T-helper 1 cell treated with Interleukin-12 subunit alpha and Interleukin-12 subunit beta and Interleukin-4 antibody, amounts not matched to agents 30 ng/mL and 1 ng/mL, for 36 hours (primary cell): ENCODE results near the gene MTF2. TPM values are rescaled to one million over a fixed set of nuclear protein-coding genes. Genes with fewer than 3 reads are reported as not detected.

Experiments
- intact Hi-C: fragments of 100-400 bp; cut with micrococcal nuclease; formaldehyde crosslinking; loops from one replicate; pipeline ENCODE4 v1.15.1; 2024
- total RNA-seq: library from RNA; stranded (reverse); gene quantifications from 2 replicates; pipeline ENCODE4 v1.2.3, GENCODE V29; 2022

The MTF2 gene
- total RNA-seq, 1 donor from 2014 or later: 64.7 TPM

DNA sequence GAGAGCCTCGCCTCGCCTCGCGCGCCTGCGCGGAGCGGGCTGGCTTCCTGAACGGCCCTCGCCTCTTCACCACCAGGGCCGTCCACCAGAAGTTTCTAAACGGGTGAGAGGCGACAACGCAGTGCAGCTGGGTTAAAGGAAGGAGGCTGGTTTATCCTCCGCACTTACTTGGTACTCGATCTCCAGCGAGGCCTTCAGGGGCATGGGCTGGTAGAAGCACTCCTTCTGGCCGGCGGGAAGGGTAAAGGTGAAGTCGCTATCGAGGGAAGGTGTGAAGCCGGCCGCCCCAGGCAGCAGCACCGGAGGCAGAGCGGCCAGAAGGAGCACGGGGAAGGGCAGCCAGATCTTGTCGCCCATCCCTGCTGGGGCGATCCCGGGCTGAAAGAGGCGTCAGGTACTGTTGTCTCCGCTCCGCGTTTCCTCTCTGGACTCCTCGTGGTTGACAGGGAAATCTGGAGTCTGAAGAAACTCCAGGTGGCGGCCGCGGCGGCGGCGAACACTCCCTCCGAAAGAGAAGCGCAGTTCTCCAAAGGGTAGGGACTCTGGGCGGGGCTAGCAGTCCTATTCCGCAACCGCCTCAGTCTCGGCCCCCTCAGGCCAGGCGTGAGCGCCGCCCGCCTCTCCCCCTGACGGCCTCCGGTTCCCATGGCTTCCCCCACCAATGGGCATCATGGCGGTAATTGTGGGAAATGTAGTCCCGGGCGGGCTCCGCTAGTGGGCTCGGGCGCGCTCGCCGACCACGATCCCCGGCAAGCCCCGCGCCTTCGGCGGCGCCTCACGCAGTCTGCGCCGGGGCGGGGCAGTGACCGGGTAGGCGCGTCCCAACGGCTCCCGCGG, 101.0 kb downstream of the MTF2 start, which contains the start of gene TMED5:
TMED5 (minus strand) TSS at position 528 of the 837 bp plus-strand sequence; CDS start at position 357, 171 bp downstream.
- intact Hi-C loops: loop anchor here (1.0 to 10.0 kb wide), 13 partner anchors 9 to 1239 kb away; partner anchors contain the start of genes ABCD3, DNTTIP2, DR1 and GFI1

- intact Hi-C loops: loop anchor here (1.0 to 10.0 kb wide), 14 partner anchors 26 to 1681 kb away; partner anchors contain the start of genes ABCD3, CDC7, DNTTIP2 and DR1
Measured at GRCh38 chr1:93180723-93181613, 101.9 kb downstream of the MTF2 start, which contains the start of gene CCDC18. Gene CCDC18 (plus strand): TSS chr1:93180724. CDS start chr1:93183362, 2,638 bp downstream.

- intact Hi-C loops: loop anchor here (10.0 kb wide), 1 partner anchor 702 kb away; the partner anchor contains the start of gene GFI1
Measured at GRCh38 chr1:93186667-93187066, 107.6 kb downstream of the MTF2 start.

Other genes starting within 250 kb of the MTF2 start
- gene RPL5, start 247.2 kb upstream of the MTF2 start, total RNA-seq: 661 and 671 TPM in 2 replicates
- gene DIPK1A, start 117.8 kb upstream of the MTF2 start, total RNA-seq: 16.1 and 17.6 TPM in 2 replicates
- gene TMED5, start 101.1 kb downstream of the MTF2 start, total RNA-seq: 57.1 and 59.4 TPM in 2 replicates
- 16.0 and 20.2 TPM in 2 replicates for gene CCDC18, start 101.4 kb downstream of the MTF2 start, total RNA-seq